ENCODE data around the gene POPDC2. TPM values are rescaled to one million over a fixed set of nuclear protein-coding genes. Genes with fewer than 3 reads are reported as not detected.
A peak's percentile ranks its signal among the peaks of the same experiment; 100 is the strongest.
"Not testable (repeated sequence)": the region's sequence is repeated elsewhere in the genome, so short reads cannot be mapped to it uniquely, and the experiment has no call there.

The POPDC2 gene
- total RNA-seq, 2 donors from 2014 or later, result 8.7 to 26.5 TPM

- TF ChIP-seq, protein P1, sequence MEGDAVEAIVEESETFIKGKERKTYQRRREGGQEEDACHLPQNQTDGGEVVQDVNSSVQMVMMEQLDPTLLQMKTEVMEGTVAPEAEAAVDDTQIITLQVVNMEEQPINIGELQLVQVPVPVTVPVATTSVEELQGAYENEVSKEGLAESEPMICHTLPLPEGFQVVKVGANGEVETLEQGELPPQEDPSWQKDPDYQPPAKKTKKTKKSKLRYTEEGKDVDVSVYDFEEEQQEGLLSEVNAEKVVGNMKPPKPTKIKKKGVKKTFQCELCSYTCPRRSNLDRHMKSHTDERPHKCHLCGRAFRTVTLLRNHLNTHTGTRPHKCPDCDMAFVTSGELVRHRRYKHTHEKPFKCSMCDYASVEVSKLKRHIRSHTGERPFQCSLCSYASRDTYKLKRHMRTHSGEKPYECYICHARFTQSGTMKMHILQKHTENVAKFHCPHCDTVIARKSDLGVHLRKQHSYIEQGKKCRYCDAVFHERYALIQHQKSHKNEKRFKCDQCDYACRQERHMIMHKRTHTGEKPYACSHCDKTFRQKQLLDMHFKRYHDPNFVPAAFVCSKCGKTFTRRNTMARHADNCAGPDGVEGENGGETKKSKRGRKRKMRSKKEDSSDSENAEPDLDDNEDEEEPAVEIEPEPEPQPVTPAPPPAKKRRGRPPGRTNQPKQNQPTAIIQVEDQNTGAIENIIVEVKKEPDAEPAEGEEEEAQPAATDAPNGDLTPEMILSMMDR (IDR thresholded peaks at IDR 0.05), result no peak
- TF ChIP-seq POLR2A (IDR thresholded peaks at IDR 0.05) (no peak), POLR2AphosphoS5 (IDR thresholded peaks at IDR 0.05) (peak; percentile 11)
- Histone ChIP-seq H3K4me3 (no peak within 1 kb of the TSS), H3K27ac (peak within 1 kb of the TSS; percentile 18 to 52), H3K4me1 (replicated peaks) (peaks cover 6% of the 10 kb centered on the region), H3K36me3 (no peaks in the 10 kb centered on the region), H3K27me3 (replicated peaks; ENCODE audit: insufficient read depth) (no peaks in the 10 kb centered on the region), H3K9me3 (no peaks in the 10 kb centered on the region)
- intact Hi-C loops (cut with DNase I), result no loop called here
- no peak for DNase-seq (ENCODE audit: low spot score)
- WGBS, result 43% methylated on average over 7 of the region's 7 CpGs
These were observed 62.7 kb downstream of the POPDC2 start, which contains the start of gene PLA1A for GRCh38 chr3:119597548-119598288. PLA1A (plus strand) TSS chr3:119597885; CDS start chr3:119597914, 29 bp downstream.

- intact Hi-C loops (cut with DNase I), result no loop called here
- no peak overlapping the region for H3K27ac ChIP-seq
- no peak for DNase-seq (ENCODE audit: low spot score)
- 91% methylated on average over 6 of the region's 6 CpGs for WGBS
- no peak overlapping the region for H3K4me3 ChIP-seq
- H3K36me3 ChIP-seq, result no peaks in the 10 kb centered on the region
- no peaks in the 10 kb centered on the region for H3K9me3 ChIP-seq
- TF ChIP-seq, protein P1 (IDR thresholded peaks at IDR 0.05), result no peak
- TF ChIP-seq POLR2A (IDR thresholded peaks at IDR 0.05) (no peak), POLR2AphosphoS5 (IDR thresholded peaks at IDR 0.05) (no peak)
- H3K4me1 ChIP-seq (replicated peaks), result no peaks in the 10 kb centered on the region
- H3K27me3 ChIP-seq (replicated peaks; ENCODE audit: insufficient read depth), result no peaks in the 10 kb centered on the region
These were observed 64.0 kb downstream of the POPDC2 start for GRCh38 chr3:119596398-119596797.

GRCh38 chr3:119595639-119596334 is 64.6 kb downstream of the POPDC2 start:
- no peaks in the 10 kb centered on the region for H3K4me1 ChIP-seq (replicated peaks)
- no peak overlapping the region for H3K27ac ChIP-seq
- DNase-seq (ENCODE audit: low spot score), result no peak
- no peaks in the 10 kb centered on the region for H3K9me3 ChIP-seq
- no peaks in the 10 kb centered on the region for H3K36me3 ChIP-seq
- H3K27me3 ChIP-seq (replicated peaks; ENCODE audit: insufficient read depth), result no peaks in the 10 kb centered on the region
- intact Hi-C loops (cut with DNase I), result no loop called here
- no peak overlapping the region for H3K4me3 ChIP-seq
- TF ChIP-seq POLR2AphosphoS5 (IDR thresholded peaks at IDR 0.05) (no peak), POLR2A (IDR thresholded peaks at IDR 0.05) (no peak)
- TF ChIP-seq, protein P1 (IDR thresholded peaks at IDR 0.05), result no peak
- WGBS, result 72% methylated on average over 7 of the region's 7 CpGs

- H3K9me3 ChIP-seq; DNase-seq (ENCODE audit: low spot score); H3K4me3 ChIP-seq; H3K27ac ChIP-seq; H3K4me1 ChIP-seq (replicated peaks); H3K36me3 ChIP-seq; intact Hi-C loops (cut with DNase I); H3K27me3 ChIP-seq (replicated peaks; ENCODE audit: insufficient read depth): not testable (repeated sequence)
- WGBS, result 88% methylated on average over 1 of the region's 1 CpG
These were observed 65.5 kb downstream of the POPDC2 start for GRCh38 chr3:119594929-119595328.

- no peaks in the 10 kb centered on the region for H3K27me3 ChIP-seq (replicated peaks; ENCODE audit: insufficient read depth)
- H3K4me3 ChIP-seq, result no peak overlapping the region
- H3K27ac ChIP-seq, result no peak overlapping the region
- TF ChIP-seq POLR2A (IDR thresholded peaks at IDR 0.05) (no peak), POLR2AphosphoS5 (IDR thresholded peaks at IDR 0.05) (no peak)
- TF ChIP-seq, protein P1 (IDR thresholded peaks at IDR 0.05), result no peak
- no peaks in the 10 kb centered on the region for H3K9me3 ChIP-seq
- WGBS, result 76% methylated on average over 5 of the region's 5 CpGs
- no peaks in the 10 kb centered on the region for H3K4me1 ChIP-seq (replicated peaks)
- no peaks in the 10 kb centered on the region for H3K36me3 ChIP-seq
- no peak for DNase-seq (ENCODE audit: low spot score)
- intact Hi-C loops (cut with DNase I), result no loop called here
These were observed 66.3 kb downstream of the POPDC2 start for GRCh38 chr3:119594066-119594465.
